ENCODE measurements around the gene PCDH15. TPM values are rescaled to one million over a fixed set of nuclear protein-coding genes. Genes with fewer than 3 reads are reported as not detected.

The PCDH15 gene
- total and polyA plus RNA-seq, 2 of the 4 experiments (the other 2 are of a cell fraction) = not detected

DNA sequence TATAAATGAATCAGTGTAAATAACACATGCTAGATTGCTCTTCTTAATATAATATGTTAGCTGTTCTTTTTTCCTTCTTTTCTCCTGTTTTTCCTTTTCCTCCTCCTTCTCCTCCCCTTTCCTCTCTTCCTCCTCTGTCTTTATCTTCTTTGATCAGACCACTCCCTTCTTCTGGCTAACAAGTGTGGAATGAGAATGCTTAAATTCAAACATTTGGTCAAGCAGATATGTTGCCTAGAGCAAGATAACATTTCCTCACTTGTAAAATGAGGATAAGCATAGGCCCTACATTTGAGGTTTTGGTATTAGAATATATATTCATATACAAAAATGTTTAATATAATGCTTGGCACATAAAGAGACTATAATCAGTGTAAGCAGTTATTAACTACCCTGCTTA lies 299.1 kb downstream of the PCDH15 start:
- Histone ChIP-seq H4K8ac (ENCODE audit: low read depth in 2 of 2, low read length in 2 of 2) (no peak overlapping the region), H2BK20ac (ENCODE audit: low read depth, low read length) (no peak overlapping the region), H3K79me1 (ENCODE audit: low read depth in 1 of 2, low read length in 2 of 2) (no peaks in the 10 kb centered on the region), H3K36me3 (ENCODE audit: control insufficient read depth, insufficient read depth, low read length) (no peaks in the 10 kb centered on the region), H2AK5ac (ENCODE audit: low read depth, low read length) (no peak overlapping the region), H2BK15ac (ENCODE audit: low read depth, low read length) (no peak overlapping the region), H3K4ac (ENCODE audit: low read depth, low read length) (no peak overlapping the region), H2BK5ac (ENCODE audit: low read depth, low read length, poor library complexity, severe bottlenecking) (no peak overlapping the region), H3K9me3 (ENCODE audit: control insufficient read depth, insufficient read depth, low read length) (0 out of 2 replicates have a peak, but pooled peaks cover under 1% of the 10 kb centered on the region), H4K91ac (ENCODE audit: insufficient read depth, low read depth, low read length) (no peak overlapping the region), H2AFZ (replicated peaks; ENCODE audit: low read length, poor library complexity) (no peak overlapping the region), H3K4me3 (ENCODE audit: insufficient read depth, low read depth, low read length) (no peak overlapping the region), H3K27ac (ENCODE audit: insufficient read depth, low read length) (no peak overlapping the region), H3K9me1 (ENCODE audit: insufficient read depth, low read length) (no peaks in the 10 kb centered on the region), H3K27me3 (ENCODE audit: control insufficient read depth, insufficient read depth, low read length) (no peaks in the 10 kb centered on the region), H3K56ac (ENCODE audit: extremely low read depth, insufficient read depth, low read length) (no peak overlapping the region), H4K5ac (ENCODE audit: low read depth, low read length) (no peak overlapping the region), H3K18ac (ENCODE audit: low read depth, low read length) (no peak overlapping the region), H3K4me1 (ENCODE audit: control insufficient read depth, insufficient read depth, low read length) (no peaks in the 10 kb centered on the region), H3K23ac (ENCODE audit: low read depth, low read length) (no peak overlapping the region), H4K20me1 (ENCODE audit: insufficient read depth, low read length) (no peaks in the 10 kb centered on the region), H3K4me2 (ENCODE audit: low read depth, low read length) (no peak overlapping the region), H3K9ac (ENCODE audit: low read depth, low read length) (no peak overlapping the region), H2AK9ac (replicated peaks; ENCODE audit: low read depth, low read length, poor library complexity) (no peak overlapping the region), H3K14ac (replicated peaks; ENCODE audit: low read depth, low read length) (no peak overlapping the region), H2BK120ac (ENCODE audit: low read depth, low read length) (no peak overlapping the region)
- in situ Hi-C loops (cut with MboI; ENCODE audit: low sequenced_read_pairs) = no loop called here
- ChIA-PET CTCF (no interaction called here), POLR2A (ENCODE audit: unreplicated experiment) (no interaction called here)
- no peak for ATAC-seq (ENCODE audit: low read depth)
- DNase-seq = no peak
- no TSS peak for BruUV-seq (replicated peaks)
- intact Hi-C loops (cut with micrococcal nuclease) = no loop called here
- dilution Hi-C loops (cut with HindIII; ENCODE audit: low sequenced_read_pairs, unreplicated experiment) = no loop called here
- TF ChIP-seq, protein P1, sequence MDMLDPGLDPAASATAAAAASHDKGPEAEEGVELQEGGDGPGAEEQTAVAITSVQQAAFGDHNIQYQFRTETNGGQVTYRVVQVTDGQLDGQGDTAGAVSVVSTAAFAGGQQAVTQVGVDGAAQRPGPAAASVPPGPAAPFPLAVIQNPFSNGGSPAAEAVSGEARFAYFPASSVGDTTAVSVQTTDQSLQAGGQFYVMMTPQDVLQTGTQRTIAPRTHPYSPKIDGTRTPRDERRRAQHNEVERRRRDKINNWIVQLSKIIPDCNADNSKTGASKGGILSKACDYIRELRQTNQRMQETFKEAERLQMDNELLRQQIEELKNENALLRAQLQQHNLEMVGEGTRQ (IDR thresholded peaks at IDR 0.05; ENCODE audit: low read depth, low read length) = no peak
- TF ChIP-seq RFX5 (IDR thresholded peaks at IDR 0.05; ENCODE audit: low read depth, low read length) (no peak), RAD21 (IDR thresholded peaks at IDR 0.05; ENCODE audit: low read length) (no peak), MAZ (IDR thresholded peaks at IDR 0.05; ENCODE audit: borderline replicate concordance, low read depth, low read length) (no peak), BHLHE40 (IDR thresholded peaks at IDR 0.05; ENCODE audit: low read depth, low read length) (no peak), CEBPB (IDR thresholded peaks at IDR 0.05; ENCODE audit: low read depth, low read length) (no peak), MXI1 (IDR thresholded peaks at IDR 0.05; ENCODE audit: borderline replicate concordance, low read depth, low read length) (no peak), MAFK (IDR thresholded peaks at IDR 0.05; ENCODE audit: low read depth, low read length) (no peak), NFE2L2 (IDR thresholded peaks at IDR 0.05; ENCODE audit: low read depth, low read length) (no peak), POLR2A (IDR thresholded peaks at IDR 0.05; ENCODE audit: low read depth, low read length) (no peak), RCOR1 (IDR thresholded peaks at IDR 0.05; ENCODE audit: insufficient replicate concordance, low read length) (no peak), SMC3 (IDR thresholded peaks at IDR 0.05; ENCODE audit: low read depth, low read length) (no peak), FOS (IDR thresholded peaks at IDR 0.05; ENCODE audit: low read depth, low read length) (no peak), CHD1 (IDR thresholded peaks at IDR 0.05; ENCODE audit: low read depth, low read length) (no peak)
- TF ChIP-seq, protein P2, sequence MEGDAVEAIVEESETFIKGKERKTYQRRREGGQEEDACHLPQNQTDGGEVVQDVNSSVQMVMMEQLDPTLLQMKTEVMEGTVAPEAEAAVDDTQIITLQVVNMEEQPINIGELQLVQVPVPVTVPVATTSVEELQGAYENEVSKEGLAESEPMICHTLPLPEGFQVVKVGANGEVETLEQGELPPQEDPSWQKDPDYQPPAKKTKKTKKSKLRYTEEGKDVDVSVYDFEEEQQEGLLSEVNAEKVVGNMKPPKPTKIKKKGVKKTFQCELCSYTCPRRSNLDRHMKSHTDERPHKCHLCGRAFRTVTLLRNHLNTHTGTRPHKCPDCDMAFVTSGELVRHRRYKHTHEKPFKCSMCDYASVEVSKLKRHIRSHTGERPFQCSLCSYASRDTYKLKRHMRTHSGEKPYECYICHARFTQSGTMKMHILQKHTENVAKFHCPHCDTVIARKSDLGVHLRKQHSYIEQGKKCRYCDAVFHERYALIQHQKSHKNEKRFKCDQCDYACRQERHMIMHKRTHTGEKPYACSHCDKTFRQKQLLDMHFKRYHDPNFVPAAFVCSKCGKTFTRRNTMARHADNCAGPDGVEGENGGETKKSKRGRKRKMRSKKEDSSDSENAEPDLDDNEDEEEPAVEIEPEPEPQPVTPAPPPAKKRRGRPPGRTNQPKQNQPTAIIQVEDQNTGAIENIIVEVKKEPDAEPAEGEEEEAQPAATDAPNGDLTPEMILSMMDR (conservative IDR thresholded peaks at IDR 0.05; ENCODE audit: low read depth, low read length) = no peak
- TF ChIP-seq, protein P3, sequence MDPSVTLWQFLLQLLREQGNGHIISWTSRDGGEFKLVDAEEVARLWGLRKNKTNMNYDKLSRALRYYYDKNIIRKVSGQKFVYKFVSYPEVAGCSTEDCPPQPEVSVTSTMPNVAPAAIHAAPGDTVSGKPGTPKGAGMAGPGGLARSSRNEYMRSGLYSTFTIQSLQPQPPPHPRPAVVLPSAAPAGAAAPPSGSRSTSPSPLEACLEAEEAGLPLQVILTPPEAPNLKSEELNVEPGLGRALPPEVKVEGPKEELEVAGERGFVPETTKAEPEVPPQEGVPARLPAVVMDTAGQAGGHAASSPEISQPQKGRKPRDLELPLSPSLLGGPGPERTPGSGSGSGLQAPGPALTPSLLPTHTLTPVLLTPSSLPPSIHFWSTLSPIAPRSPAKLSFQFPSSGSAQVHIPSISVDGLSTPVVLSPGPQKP (IDR thresholded peaks at IDR 0.05; ENCODE audit: borderline replicate concordance, low read depth, low read length) = no peak

Measured in IMR-90 (cell line).